ENCODE results near the gene DSCAML1. TPM values are rescaled to one million over a fixed set of nuclear protein-coding genes. Genes with fewer than 3 reads are reported as not detected.
"Not testable (repeated sequence)": the region's sequence is repeated elsewhere in the genome, so short reads cannot be mapped to it uniquely, and the experiment has no call there.

The DSCAML1 gene
- total RNA-seq, 2 donors from 2014 or later = 0.21 to 0.41 TPM

DNA sequence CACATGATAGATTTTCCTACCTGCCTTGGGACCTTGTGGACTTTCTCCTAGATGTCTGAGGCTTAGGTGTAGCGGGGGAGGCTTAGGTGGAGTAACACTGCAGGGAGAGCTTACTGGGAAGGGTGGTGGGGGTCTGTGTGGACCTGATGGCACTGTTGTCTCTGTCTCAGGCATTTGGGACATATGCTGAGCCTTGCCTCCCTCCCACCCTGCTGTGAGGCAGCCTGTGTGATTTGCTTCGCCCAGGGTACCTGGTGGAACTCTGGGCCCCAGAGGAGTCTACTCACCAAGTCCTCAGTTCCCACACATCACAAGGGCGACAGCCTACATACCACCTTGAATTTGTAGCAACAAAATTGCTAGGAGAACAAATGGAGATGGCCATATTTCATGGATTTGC, 388.7 kb downstream of the DSCAML1 start:
- no peak overlapping the region for H3K27ac ChIP-seq
- H3K4me3 ChIP-seq = no peak overlapping the region
- H3K36me3 ChIP-seq = peaks cover 50% of the 10 kb centered on the region
- H3K4me1 ChIP-seq (ENCODE audit: control insufficient read depth in 1 of 2, low read depth in 2 of 2) = no peaks in the 10 kb centered on the region
- TF ChIP-seq, protein P1, sequence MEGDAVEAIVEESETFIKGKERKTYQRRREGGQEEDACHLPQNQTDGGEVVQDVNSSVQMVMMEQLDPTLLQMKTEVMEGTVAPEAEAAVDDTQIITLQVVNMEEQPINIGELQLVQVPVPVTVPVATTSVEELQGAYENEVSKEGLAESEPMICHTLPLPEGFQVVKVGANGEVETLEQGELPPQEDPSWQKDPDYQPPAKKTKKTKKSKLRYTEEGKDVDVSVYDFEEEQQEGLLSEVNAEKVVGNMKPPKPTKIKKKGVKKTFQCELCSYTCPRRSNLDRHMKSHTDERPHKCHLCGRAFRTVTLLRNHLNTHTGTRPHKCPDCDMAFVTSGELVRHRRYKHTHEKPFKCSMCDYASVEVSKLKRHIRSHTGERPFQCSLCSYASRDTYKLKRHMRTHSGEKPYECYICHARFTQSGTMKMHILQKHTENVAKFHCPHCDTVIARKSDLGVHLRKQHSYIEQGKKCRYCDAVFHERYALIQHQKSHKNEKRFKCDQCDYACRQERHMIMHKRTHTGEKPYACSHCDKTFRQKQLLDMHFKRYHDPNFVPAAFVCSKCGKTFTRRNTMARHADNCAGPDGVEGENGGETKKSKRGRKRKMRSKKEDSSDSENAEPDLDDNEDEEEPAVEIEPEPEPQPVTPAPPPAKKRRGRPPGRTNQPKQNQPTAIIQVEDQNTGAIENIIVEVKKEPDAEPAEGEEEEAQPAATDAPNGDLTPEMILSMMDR (IDR thresholded peaks at IDR 0.05) = no peak
- ATAC-seq (ENCODE audit: insufficient number of reproducible peaks, low FRiP score, low read depth) (no peak), DNase-seq (ENCODE audit: low spot score) (no peak)
- H3K27me3 ChIP-seq (replicated peaks; ENCODE audit: insufficient read depth) = no peaks in the 10 kb centered on the region
- peaks cover 9% of the 10 kb centered on the region for H3K9me3 ChIP-seq

DNA sequence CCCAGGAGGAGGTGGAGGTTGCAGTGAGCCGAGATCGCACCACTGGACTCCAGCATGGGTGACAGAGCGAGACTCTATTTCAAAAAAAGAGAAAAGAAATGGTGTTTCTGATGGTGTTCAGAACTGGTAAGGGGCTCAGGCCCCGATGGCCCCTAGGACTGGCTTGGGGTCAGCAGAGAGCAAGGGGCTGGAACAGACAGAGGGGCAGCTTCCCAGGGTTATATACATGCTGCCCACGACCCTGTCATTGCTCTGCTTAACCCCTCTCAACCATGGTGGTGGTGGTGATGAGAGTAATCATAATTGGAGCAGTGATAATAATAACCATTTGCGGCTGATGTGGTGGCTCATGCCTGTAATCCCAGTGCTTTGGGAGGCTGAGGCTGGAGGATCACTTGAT, 390.0 kb downstream of the DSCAML1 start:
- TF ChIP-seq, protein P1 (IDR thresholded peaks at IDR 0.05) = no peak
- ATAC-seq (ENCODE audit: insufficient number of reproducible peaks, low FRiP score, low read depth) = no peak
- peaks cover 9% of the 10 kb centered on the region for H3K9me3 ChIP-seq
- H3K4me1 ChIP-seq (ENCODE audit: control insufficient read depth in 1 of 2, low read depth in 2 of 2) = no peaks in the 10 kb centered on the region
- no peak overlapping the region for H3K4me3 ChIP-seq
- H3K36me3 ChIP-seq = peaks cover 47% of the 10 kb centered on the region
- no peak for DNase-seq (ENCODE audit: low spot score)
- no peaks in the 10 kb centered on the region for H3K27me3 ChIP-seq (replicated peaks; ENCODE audit: insufficient read depth)
- H3K27ac ChIP-seq = no peak overlapping the region

DNA sequence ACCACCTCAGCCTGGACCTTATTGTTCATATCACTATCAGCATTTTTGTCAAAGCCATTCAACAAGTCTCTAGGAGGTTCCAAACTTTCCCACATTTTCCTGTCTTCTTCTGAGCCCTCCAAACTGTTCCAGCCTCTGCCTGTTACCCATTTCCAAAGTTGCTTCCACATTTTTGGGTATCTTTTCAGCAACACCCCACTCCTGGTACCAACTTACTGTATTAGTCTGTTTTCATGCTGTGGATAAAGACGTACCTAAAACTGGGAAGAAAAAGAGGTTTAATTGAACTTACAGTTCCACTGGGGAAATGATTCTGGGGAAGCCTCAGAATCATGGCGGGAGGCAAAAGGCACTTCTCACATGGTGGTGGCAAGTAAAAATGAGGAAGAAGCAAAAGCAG, 391.1 kb downstream of the DSCAML1 start:
- not testable (repeated sequence) for H3K27ac ChIP-seq; ATAC-seq (ENCODE audit: insufficient number of reproducible peaks, low FRiP score, low read depth)
- H3K36me3 ChIP-seq = peaks cover 46% of the 10 kb centered on the region

DNA sequence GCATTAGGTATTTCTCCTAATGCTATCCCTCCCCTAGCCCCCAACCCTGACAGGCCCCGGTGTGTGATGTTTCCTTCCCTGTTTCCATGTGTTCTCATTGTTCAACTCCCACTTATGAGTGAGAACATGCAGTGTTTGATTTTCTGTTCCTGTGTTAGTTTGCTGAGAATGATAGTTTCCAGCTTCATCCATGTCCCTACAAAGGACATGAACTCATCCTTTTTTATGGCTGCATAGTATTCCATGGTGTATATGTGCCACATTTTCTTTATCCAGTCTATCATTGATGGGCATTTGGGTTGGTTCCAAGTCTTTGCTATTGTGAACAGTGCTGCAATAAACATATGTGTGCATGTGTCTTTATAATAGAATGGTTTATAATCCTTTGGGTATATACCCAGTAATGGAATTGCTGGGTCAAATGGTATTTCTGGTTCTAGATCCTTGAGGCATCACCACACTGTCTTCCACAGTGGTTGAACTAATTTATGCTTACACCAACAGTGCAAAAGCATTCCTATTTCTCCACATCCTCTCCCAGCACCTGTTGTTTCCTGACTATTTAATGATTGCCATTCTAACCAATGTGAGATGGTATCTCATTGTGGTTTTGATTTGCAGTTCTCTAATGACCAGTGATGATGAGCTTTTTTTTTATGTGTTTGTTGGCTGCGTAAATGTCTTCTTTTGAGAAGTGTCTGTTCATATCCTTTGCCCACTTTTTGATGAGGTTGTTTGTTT, 397.7 kb downstream of the DSCAML1 start:
- not testable (repeated sequence) for H3K27ac ChIP-seq; H3K4me3 ChIP-seq; H3K4me1 ChIP-seq (ENCODE audit: control insufficient read depth in 1 of 2, low read depth in 2 of 2); ATAC-seq (ENCODE audit: insufficient number of reproducible peaks, low FRiP score, low read depth); H3K9me3 ChIP-seq; DNase-seq (ENCODE audit: low spot score); H3K27me3 ChIP-seq (replicated peaks; ENCODE audit: insufficient read depth)
- peaks cover 34% of the 10 kb centered on the region for H3K36me3 ChIP-seq

More for the DNA sequence above, 391.1 kb downstream of the DSCAML1 start:
- DNase-seq (ENCODE audit: low spot score); H3K27me3 ChIP-seq (replicated peaks; ENCODE audit: insufficient read depth); H3K4me3 ChIP-seq; H3K9me3 ChIP-seq; H3K4me1 ChIP-seq (ENCODE audit: control insufficient read depth in 1 of 2, low read depth in 2 of 2): not testable (repeated sequence)

DNA sequence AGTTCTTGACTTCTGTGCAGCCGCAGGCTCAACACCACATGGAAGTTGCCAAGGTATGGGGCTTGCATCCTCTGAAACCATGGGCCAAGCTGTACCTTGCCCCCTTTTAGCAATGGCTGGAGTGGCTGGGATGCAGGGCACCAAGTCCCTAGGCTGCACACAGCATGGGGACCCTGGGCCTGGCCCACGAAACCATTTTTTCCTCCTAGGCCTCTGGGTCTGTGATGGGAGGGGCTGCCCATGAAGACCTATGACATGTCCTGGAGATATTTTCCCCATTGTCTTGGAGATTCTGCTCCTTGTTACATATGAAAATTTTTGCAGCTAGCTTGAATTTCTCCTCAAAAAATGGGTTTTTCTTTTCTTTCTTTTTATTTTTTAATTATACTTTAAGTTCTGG, 398.4 kb downstream of the DSCAML1 start:
- peaks cover 39% of the 10 kb centered on the region for H3K36me3 ChIP-seq
- not testable (repeated sequence) for H3K4me1 ChIP-seq (ENCODE audit: control insufficient read depth in 1 of 2, low read depth in 2 of 2); H3K27me3 ChIP-seq (replicated peaks; ENCODE audit: insufficient read depth); H3K4me3 ChIP-seq; DNase-seq (ENCODE audit: low spot score); H3K9me3 ChIP-seq; H3K27ac ChIP-seq; ATAC-seq (ENCODE audit: insufficient number of reproducible peaks, low FRiP score, low read depth)

DNA sequence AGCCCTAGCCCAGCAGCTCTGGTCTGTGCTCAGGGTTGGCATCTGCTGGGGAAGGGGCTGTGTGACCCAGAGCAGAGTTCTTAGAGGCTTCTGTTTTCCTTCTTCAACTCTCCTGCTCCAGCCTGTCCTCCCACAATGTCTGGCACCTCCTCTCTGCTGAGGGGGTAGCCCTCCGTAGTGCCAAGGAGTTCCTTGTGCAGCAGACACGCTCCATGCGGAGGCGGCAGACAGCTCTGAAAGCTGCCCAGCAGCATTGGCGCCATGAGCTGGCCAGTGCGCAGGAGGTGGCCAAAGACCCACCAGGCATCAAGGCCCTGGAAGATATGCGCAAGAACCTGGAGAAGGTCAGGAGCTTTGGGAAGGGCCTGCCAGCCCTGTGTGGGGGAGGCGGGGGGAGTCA, 400.0 kb downstream of the DSCAML1 start:
- DNase-seq (ENCODE audit: low spot score) (no peak), ATAC-seq (ENCODE audit: insufficient number of reproducible peaks, low FRiP score, low read depth) (no peak)
- H3K4me1 ChIP-seq (ENCODE audit: control insufficient read depth in 1 of 2, low read depth in 2 of 2) = no peaks in the 10 kb centered on the region
- no peak overlapping the region for H3K27ac ChIP-seq
- H3K36me3 ChIP-seq = peaks cover 55% of the 10 kb centered on the region
- no peaks in the 10 kb centered on the region for H3K9me3 ChIP-seq
- no peak overlapping the region for H3K4me3 ChIP-seq
- no peaks in the 10 kb centered on the region for H3K27me3 ChIP-seq (replicated peaks; ENCODE audit: insufficient read depth)
- TF ChIP-seq, protein P1 (IDR thresholded peaks at IDR 0.05) = no peak

DNA sequence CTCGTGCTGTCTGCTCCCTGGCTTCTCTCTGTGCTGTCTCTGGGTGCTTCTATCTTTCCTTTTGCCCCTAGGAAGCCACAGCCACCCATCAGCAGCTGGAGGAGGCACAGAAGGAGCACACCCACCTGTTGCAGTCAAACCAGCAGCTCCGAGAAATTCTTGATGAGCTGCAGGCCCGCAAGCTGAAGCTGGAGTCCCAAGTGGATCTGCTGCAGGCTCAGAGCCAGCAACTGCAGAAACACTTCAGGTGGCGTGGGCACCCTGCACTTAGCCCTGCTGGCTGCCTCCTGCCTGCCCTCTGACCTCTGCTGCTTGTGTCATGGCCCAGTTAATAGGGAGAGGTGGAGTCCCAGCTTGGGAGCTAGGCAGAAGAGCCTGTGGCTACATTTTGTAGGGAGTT, 401.5 kb downstream of the DSCAML1 start:
- H3K27ac ChIP-seq = no peak overlapping the region
- DNase-seq (ENCODE audit: low spot score) (no peak), ATAC-seq (ENCODE audit: insufficient number of reproducible peaks, low FRiP score, low read depth) (no peak)
- H3K27me3 ChIP-seq (replicated peaks; ENCODE audit: insufficient read depth) = no peaks in the 10 kb centered on the region
- no peaks in the 10 kb centered on the region for H3K4me1 ChIP-seq (ENCODE audit: control insufficient read depth in 1 of 2, low read depth in 2 of 2)
- H3K9me3 ChIP-seq = no peaks in the 10 kb centered on the region
- H3K36me3 ChIP-seq = peaks cover 69% of the 10 kb centered on the region
- TF ChIP-seq, protein P1 (IDR thresholded peaks at IDR 0.05) = no peak
- H3K4me3 ChIP-seq = no peak overlapping the region

All from thoracic aorta (tissue), 2 donors.